HL-60/S4 (cell line): ENCODE results near the gene RAB26.

ENCODE experiments used
- in situ Hi-C: fragments of 300-500 bp; cut with MboI; formaldehyde crosslinking; loops from 2 replicates; pipeline ENCODE4 v1.14.3; 2022; ENCODE audit warnings: low sequenced_read_pairs

The RAB26 gene

GRCh38 chr16:2176047-2176446, 27.6 kb downstream of the RAB26 start:
- in situ Hi-C loops, result no loop called here

GRCh38 chr16:2177101-2177500, 28.7 kb downstream of the RAB26 start:
- in situ Hi-C loops, result no loop called here

DNA sequence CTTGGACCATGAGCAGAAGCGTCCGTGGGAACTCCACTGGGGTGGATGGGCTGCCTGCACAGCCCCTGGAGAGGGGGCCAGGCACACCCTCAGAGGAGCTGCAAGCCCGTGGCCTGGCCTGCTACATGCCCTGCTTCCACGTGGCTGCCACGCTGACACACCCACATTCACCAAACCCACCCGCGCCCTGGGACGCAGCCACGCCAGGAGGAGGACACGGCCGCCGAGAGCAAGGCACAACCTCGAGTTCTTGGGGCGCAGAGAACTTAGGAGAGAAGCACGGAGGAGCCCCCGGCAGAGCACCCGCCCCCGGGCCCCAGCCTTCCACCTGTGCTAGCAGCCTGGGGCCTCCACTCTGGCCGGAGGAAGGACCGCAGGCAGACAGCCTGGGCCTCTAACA, 29.1 kb downstream of the RAB26 start:
- in situ Hi-C loops, result no loop called here

DNA sequence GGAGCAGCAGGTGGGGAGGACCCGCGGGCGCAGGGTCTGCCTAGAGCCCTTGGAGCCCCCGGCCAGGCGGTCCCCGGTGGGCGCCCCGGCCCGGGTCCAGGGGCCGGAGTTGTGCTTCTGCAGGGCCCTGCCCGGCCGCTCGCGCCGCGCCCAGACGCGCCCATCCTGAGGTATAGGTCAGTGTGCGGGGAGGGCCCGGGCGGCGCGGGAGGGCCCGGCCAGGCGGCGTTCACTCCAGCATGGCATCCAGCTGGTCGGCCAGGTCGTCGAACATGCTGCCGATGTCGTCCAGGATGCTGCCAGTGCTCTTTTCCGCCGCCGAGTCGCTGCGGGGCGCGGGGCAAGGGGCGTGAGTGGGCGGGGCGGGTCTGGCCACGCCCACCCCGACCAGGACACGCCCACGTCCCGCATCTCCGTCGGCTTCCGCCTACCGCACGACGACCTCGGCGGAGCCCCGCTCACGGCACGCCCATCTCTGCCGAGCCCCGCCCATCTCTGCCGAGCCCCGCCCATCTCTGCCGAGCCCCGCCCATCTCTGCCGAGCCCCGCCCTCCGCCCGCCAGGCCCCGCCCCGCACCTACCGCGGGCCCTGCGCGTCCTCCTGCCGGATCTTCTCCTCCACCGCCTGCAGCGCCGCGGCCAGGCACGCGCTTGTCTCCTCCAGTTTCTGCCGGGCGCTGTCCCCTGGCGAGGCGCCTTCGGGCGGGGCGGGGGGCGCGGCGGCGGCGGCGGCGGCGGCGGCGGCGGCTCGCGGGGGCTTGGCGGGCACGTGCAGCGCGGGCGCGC, 30.1 kb downstream of the RAB26 start:
- in situ Hi-C loops, result no loop called here

GRCh38 chr16:2179107-2179501, 30.7 kb downstream of the RAB26 start:
- in situ Hi-C loops, result no loop called here

GRCh38 chr16:2179576-2179975, 31.2 kb downstream of the RAB26 start:
- in situ Hi-C loops, result no loop called here

DNA sequence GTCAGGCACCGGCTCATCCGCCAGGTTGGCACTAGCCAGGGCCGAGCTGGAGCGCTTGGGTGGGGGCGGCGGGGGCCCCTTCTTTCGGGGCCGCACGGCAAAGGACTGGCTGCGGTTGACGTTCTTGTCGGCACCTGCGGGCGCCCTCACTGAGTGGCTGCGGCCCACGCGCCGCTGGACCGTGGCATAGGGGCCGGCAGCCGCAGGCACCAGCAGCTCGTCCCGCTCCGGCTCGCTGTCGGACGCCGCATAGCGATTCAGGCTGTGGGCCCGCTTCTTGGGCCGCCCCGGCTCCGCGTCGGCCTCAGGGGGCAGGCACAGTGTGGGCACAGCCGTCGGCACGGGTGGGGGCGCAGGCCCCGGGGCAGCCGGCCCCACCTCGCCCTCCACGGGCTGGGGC, 32.0 kb downstream of the RAB26 start:
- in situ Hi-C loops, result no loop called here

- in situ Hi-C loops, result no loop called here
Observed at GRCh38 chr16:2180962-2181923, 32.8 kb downstream of the RAB26 start.

- in situ Hi-C loops, result no loop called here
Observed at GRCh38 chr16:2181952-2182351, 33.5 kb downstream of the RAB26 start.

DNA sequence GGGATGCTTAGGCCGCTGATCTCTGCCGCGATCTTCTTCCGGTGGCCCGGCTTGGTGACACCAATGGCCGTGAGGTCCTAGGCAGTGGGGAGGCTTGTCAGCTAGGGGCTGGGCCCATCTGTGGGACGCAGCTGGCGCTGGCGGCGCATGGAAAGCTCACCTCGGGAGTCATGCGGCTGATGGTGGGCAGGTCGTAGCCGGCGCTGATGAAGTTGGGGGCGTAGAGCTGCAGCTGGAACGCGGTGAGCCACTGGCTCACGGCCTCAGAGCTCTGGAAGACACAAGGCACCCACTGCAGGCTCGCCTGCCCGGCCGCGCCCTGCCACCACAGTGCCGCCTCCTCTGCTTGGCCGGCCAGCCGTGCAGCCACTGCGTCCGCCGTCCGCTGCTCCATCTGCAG, 35.2 kb downstream of the RAB26 start:
- in situ Hi-C loops, result no loop called here

GRCh38 chr16:2184346-2184745, 35.9 kb downstream of the RAB26 start:
- in situ Hi-C loops, result no loop called here

DNA sequence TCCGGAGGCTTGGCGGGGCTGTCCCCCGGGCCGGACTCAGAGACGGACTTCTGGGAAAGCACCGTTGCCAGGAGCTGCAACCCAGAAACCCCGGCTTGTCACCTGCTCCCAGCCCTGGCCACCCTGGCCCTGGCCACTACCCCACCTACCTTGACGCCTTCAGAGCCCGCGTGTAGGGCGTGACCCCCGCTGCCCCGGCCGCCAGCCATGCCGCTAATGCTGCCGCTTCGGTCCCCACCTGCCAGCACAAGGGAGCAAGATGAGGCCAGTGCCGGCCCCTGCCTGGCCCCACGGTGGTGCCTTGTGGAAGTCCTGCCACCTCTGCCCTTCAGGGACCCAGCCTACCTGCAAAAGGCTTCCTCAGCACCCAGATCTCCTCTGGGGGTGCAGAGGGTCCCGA, 36.5 kb downstream of the RAB26 start:
- in situ Hi-C loops, result no loop called here

- in situ Hi-C loops, result no loop called here
Observed at GRCh38 chr16:2186064-2186463, 37.6 kb downstream of the RAB26 start.

DNA sequence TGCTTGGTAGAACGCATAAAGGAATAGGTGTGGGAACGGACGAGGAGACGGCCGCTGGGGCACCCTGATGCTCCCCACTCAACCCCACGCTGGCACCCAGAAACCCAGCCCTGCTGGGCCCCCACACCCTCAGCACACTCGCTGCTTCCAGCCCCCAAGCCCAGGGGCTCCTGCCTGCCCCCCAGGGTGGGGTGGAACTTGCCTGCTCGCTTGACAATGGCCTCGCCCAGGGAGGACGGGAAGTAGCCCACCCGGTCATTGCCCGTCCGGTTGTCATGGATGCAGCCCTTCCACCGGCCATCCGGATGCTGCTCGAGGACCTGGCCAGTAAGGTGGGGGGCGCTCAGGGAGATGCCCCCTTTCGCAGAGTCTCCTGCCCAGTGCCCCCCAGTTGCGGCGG, 38.1 kb downstream of the RAB26 start:
- in situ Hi-C loops, result no loop called here

GRCh38 chr16:2187212-2187611, 38.8 kb downstream of the RAB26 start:
- in situ Hi-C loops, result no loop called here

GRCh38 chr16:2188395-2188794, 40.0 kb downstream of the RAB26 start:
- in situ Hi-C loops, result no loop called here

GRCh38 chr16:2189252-2189893, 40.9 kb downstream of the RAB26 start:
- in situ Hi-C loops, result no loop called here

DNA sequence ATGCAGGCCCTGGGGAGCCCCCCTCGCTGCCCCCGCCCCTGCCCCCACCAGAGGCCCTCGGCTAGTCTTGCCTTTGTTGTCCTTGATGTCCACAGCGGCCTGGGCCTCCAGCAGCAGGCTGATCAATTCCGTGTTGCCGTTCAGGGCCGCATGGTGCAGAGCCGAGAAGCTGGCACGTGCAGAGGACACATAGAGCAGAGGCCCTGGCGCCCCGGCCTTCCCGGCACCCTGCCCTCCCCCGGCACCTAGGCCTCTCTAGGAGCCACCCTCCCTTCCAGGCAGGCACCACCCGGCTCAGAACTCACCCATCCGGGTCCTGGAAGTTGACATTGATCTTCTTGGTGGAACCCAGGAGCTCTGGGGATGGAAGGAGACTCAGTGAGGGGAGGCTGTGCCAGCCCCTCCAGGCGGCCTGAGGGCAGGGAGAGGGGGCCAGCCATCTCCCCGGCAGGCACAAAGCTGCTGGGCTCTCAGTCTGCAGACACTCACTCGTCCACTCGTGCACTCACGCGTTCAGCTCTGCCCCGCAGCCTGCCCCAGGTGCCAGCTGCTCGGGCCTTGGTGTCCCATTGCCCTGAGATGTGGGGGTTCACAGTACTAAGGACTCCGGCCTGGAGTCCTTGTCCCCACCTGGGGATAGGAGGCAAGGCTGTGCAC, 41.7 kb downstream of the RAB26 start:
- in situ Hi-C loops, result no loop called here

GRCh38 chr16:2190659-2191445, 42.4 kb downstream of the RAB26 start:
- in situ Hi-C loops, result no loop called here

GRCh38 chr16:2191446-2191706, 43.0 kb downstream of the RAB26 start:
- in situ Hi-C loops, result no loop called here
